ENCODE measurements around the gene FTO. TPM values are rescaled to one million over a fixed set of nuclear protein-coding genes. Genes with fewer than 3 reads are reported as not detected.

Gene FTO
- total and polyA plus RNA-seq, 2 of the 13 experiments (the other 11 are each of a cell fraction or from before 2014, with no cell fraction given): 41.6 to 55.8 TPM

DNA sequence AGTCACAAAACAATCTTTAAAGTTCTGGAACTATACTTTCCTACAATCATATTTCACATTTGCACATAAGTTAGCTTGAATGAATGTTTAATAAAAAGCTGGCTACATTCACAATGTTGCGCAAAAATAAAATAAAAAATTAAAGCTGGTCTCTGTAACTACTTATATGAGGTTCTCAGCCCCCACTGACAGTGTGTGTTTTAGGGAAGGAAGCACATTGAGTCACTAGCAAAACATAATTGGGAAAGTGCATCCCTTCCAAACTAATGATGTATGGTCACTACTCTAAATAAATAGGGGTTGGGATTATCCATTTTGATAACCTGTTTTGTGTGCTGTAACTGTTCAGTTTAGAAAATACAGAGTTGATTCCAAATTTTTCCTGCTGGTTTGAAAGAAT is 330.7 kb downstream of the FTO start:
- H3K4me3 ChIP-seq (replicated peaks in 1 of 3; ENCODE audit: insufficient read depth in 1 of 3, low read depth in 2 of 3, low read length in 3 of 3): no peak overlapping the region
- H3K4me2 ChIP-seq (ENCODE audit: low read depth, low read length): no peak overlapping the region
- FAIRE-seq: no peak
- no peak overlapping the region for H2AFZ ChIP-seq (ENCODE audit: low read length)
- POLR2A ChIA-PET: no interaction called here
- no peak overlapping the region for H3K9ac ChIP-seq (ENCODE audit: insufficient read depth, low read depth, low read length)
- H3K9me3 ChIP-seq (ENCODE audit: low read length): peaks cover 25% of the 10 kb centered on the region
- TF ChIP-seq ZBTB7A (CRISPR knock-in tag; IDR thresholded peaks at IDR 0.05) (no peak), ARNT2 (CRISPR knock-in tag; IDR thresholded peaks at IDR 0.05; ENCODE audit: low read depth) (no peak), AHR (CRISPR knock-in tag; IDR thresholded peaks at IDR 0.05) (no peak), ARNT (IDR thresholded peaks at IDR 0.05) (no peak), ADNP (CRISPR knock-in tag; IDR thresholded peaks at IDR 0.05) (no peak), ZNF879 (CRISPR knock-in tag; IDR thresholded peaks at IDR 0.05) (no peak), ZNF773 (CRISPR knock-in tag; IDR thresholded peaks at IDR 0.05; ENCODE audit: borderline replicate concordance) (no peak), ISL2 (CRISPR knock-in tag; IDR thresholded peaks at IDR 0.05) (no peak), HNF4A (CRISPR knock-in tag; IDR thresholded peaks at IDR 0.05) (no peak), MZF1 (CRISPR knock-in tag; IDR thresholded peaks at IDR 0.05; ENCODE audit: borderline replicate concordance) (no peak), KLF16 (CRISPR knock-in tag; IDR thresholded peaks at IDR 0.05) (no peak), MATR3 (CRISPR knock-in tag; IDR thresholded peaks at IDR 0.05) (no peak)
- TF ChIP-seq, protein P1, sequence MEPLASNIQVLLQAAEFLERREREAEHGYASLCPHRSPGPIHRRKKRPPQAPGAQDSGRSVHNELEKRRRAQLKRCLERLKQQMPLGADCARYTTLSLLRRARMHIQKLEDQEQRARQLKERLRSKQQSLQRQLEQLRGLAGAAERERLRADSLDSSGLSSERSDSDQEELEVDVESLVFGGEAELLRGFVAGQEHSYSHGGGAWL (CRISPR knock-in tag; IDR thresholded peaks at IDR 0.05): no peak
- TF ChIP-seq, protein P2, sequence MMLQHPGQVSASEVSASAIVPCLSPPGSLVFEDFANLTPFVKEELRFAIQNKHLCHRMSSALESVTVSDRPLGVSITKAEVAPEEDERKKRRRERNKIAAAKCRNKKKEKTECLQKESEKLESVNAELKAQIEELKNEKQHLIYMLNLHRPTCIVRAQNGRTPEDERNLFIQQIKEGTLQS (CRISPR knock-in tag; IDR thresholded peaks at IDR 0.05): no peak
- TF ChIP-seq, protein P3, sequence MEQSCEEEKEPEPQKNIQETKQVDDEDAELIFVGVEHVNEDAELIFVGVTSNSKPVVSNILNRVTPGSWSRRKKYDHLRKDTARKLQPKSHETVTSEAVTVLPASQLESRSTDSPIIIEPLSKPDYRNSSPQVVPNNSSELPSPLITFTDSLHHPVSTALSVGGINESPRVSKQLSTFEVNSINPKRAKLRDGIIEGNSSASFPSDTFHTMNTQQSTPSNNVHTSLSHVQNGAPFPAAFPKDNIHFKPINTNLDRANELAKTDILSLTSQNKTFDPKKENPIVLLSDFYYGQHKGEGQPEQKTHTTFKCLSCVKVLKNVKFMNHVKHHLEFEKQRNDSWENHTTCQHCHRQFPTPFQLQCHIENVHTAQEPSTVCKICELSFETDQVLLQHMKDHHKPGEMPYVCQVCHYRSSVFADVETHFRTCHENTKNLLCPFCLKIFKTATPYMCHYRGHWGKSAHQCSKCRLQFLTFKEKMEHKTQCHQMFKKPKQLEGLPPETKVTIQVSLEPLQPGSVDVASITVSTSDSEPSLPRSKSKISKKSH (CRISPR knock-in tag; IDR thresholded peaks at IDR 0.05; ENCODE audit: borderline replicate concordance): no peak
- TF ChIP-seq, protein P4, sequence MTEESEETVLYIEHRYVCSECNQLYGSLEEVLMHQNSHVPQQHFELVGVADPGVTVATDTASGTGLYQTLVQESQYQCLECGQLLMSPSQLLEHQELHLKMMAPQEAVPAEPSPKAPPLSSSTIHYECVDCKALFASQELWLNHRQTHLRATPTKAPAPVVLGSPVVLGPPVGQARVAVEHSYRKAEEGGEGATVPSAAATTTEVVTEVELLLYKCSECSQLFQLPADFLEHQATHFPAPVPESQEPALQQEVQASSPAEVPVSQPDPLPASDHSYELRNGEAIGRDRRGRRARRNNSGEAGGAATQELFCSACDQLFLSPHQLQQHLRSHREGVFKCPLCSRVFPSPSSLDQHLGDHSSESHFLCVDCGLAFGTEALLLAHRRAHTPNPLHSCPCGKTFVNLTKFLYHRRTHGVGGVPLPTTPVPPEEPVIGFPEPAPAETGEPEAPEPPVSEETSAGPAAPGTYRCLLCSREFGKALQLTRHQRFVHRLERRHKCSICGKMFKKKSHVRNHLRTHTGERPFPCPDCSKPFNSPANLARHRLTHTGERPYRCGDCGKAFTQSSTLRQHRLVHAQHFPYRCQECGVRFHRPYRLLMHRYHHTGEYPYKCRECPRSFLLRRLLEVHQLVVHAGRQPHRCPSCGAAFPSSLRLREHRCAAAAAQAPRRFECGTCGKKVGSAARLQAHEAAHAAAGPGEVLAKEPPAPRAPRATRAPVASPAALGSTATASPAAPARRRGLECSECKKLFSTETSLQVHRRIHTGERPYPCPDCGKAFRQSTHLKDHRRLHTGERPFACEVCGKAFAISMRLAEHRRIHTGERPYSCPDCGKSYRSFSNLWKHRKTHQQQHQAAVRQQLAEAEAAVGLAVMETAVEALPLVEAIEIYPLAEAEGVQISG (CRISPR knock-in tag; IDR thresholded peaks at IDR 0.05): no peak
- TF ChIP-seq, protein P5, sequence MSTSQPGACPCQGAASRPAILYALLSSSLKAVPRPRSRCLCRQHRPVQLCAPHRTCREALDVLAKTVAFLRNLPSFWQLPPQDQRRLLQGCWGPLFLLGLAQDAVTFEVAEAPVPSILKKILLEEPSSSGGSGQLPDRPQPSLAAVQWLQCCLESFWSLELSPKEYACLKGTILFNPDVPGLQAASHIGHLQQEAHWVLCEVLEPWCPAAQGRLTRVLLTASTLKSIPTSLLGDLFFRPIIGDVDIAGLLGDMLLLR (CRISPR knock-in tag; IDR thresholded peaks at IDR 0.05): no peak
- TF ChIP-seq, protein P6, sequence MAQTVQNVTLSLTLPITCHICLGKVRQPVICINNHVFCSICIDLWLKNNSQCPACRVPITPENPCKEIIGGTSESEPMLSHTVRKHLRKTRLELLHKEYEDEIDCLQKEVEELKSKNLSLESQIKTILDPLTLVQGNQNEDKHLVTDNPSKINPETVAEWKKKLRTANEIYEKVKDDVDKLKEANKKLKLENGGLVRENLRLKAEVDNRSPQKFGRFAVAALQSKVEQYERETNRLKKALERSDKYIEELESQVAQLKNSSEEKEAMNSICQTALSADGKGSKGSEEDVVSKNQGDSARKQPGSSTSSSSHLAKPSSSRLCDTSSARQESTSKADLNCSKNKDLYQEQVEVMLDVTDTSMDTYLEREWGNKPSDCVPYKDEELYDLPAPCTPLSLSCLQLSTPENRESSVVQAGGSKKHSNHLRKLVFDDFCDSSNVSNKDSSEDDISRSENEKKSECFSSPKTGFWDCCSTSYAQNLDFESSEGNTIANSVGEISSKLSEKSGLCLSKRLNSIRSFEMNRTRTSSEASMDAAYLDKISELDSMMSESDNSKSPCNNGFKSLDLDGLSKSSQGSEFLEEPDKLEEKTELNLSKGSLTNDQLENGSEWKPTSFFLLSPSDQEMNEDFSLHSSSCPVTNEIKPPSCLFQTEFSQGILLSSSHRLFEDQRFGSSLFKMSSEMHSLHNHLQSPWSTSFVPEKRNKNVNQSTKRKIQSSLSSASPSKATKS (CRISPR knock-in tag; IDR thresholded peaks at IDR 0.05): no peak
- in situ Hi-C loops (cut with HindIII; ENCODE audit: extremely low pct_ligation_motif_present, low pct_unique_long_range_greater_than_20kb) (no loop called here), intact Hi-C loops (cut with micrococcal nuclease; ENCODE audit: unreplicated experiment) (no loop called here)
- H3K79me2 ChIP-seq (ENCODE audit: insufficient read depth, low read length): no peaks in the 10 kb centered on the region
- no peak for DNase-seq (ENCODE audit: low spot score)
- no peaks in the 10 kb centered on the region for H3K36me3 ChIP-seq (replicated peaks in 1 of 2; ENCODE audit: control insufficient read depth in 1 of 2, insufficient read depth in 2 of 2, low read length in 2 of 2)
- ATAC-seq: no peak
- BruUV-seq (replicated peaks): no TSS peak
- H3K4me1 ChIP-seq (ENCODE audit: insufficient read depth, low read length): peaks cover 9% of the 10 kb centered on the region
- WGBS (ENCODE audit: low lambda C conversion rate): 100% methylated on average over 1 of the region's 1 CpG
- no peak overlapping the region for H3K27ac ChIP-seq (ENCODE audit: extremely low read length, insufficient read depth, low read length)
- H4K20me1 ChIP-seq (ENCODE audit: insufficient read depth, low read length): no peaks in the 10 kb centered on the region
- no peaks in the 10 kb centered on the region for H3K27me3 ChIP-seq (ENCODE audit: control insufficient read depth in 1 of 2, insufficient read depth in 2 of 2, low read length in 2 of 2)
- CTCF ChIA-PET (ENCODE audit: low intra/inter-chr PET ratio, low total read pairs): no interaction called here
